A549 (cell line): ENCODE data around the gene PRDM11.

ENCODE experiments used
- BHLHE40 ChIP-seq: IDR thresholded peaks from 2 replicates; pipeline ENCODE4 v1.6.1; 2012; ENCODE audit warnings: low read depth, low read length, inconsistent platforms
- CTCF ChIP-seq: fragments of >200 bp; sonication (Bioruptor Twin); formaldehyde crosslinking; IDR thresholded peaks from 3 replicates; pipeline ENCODE4 v1.5.1; 2016
- E2F6 ChIP-seq: IDR thresholded peaks from 2 replicates; pipeline ENCODE4 v1.6.1; 2012; ENCODE audit warnings: low read depth, borderline replicate concordance
- ELK1 ChIP-seq: fragments of 150-350 bp; IDR thresholded peaks from 2 replicates; pipeline ENCODE4 v1.6.1; 2014; ENCODE audit warnings: low read depth, mild to moderate bottlenecking, low read length
- HDAC2 ChIP-seq: fragments of 200-600 bp; sonication (generic); IDR thresholded peaks from 2 replicates; pipeline ENCODE4 v1.6.1; 2016
- HOXB5 ChIP-seq: fragments of 250-450 bp; sonication (Bioruptor Pico); IDR thresholded peaks from 2 replicates; pipeline ENCODE4 v1.5.0; 2020; ENCODE audit warnings: mild to moderate bottlenecking, moderate library complexity
- JUN ChIP-seq, 2 experiments: fragments of >200 bp; sonication (Bioruptor Twin); formaldehyde crosslinking; IDR thresholded peaks; 2 replicates in 1 of 2; 3 replicates in 1 of 2; pipeline ENCODE4 v1.6.1; 2016 to 2017
- MYC ChIP-seq: IDR thresholded peaks from 2 replicates; pipeline ENCODE4 v1.6.1; 2012; ENCODE audit warnings: mild to moderate bottlenecking, inconsistent platforms, low read length, improper control_type of control experiment, borderline replicate concordance
- POLR2A ChIP-seq: IDR thresholded peaks from 2 replicates; pipeline ENCODE4 v1.6.1; 2012; ENCODE audit warnings: mild to moderate bottlenecking, low read length
- SMC3 ChIP-seq: fragments of >200 bp; sonication (Bioruptor Twin); formaldehyde crosslinking; IDR thresholded peaks from 3 replicates; pipeline ENCODE4 v1.6.1; 2018; ENCODE audit warnings: inconsistent platforms
- TP53 ChIP-seq: fragments of 250-450 bp; sonication (Bioruptor Pico); IDR thresholded peaks from 2 replicates; pipeline ENCODE4 v1.5.0; 2021; ENCODE audit warnings: mild to moderate bottlenecking, moderate library complexity
- USF2 ChIP-seq: fragments of 450-650 bp; IDR thresholded peaks from 2 replicates; pipeline ENCODE4 v1.6.1; 2014; ENCODE audit warnings: antibody characterized with exemption

GRCh38 chr11:45248501-45249011 lies 102.1 kb downstream of the PRDM11 start:
- TF ChIP-seq JUN (IDR thresholded peaks at IDR 0.05) (no peak), TP53 (CRISPR knock-in tag) (no peak), HDAC2 (no peak), CTCF (no peak), POLR2A (no peak), USF2 (no peak), SMC3 (no peak), MYC (no peak), BHLHE40 (no peak), E2F6 (no peak), HOXB5 (no peak), ELK1 (no peak)
